Measurements from ENCODE around the gene BAMBI.

DNA sequence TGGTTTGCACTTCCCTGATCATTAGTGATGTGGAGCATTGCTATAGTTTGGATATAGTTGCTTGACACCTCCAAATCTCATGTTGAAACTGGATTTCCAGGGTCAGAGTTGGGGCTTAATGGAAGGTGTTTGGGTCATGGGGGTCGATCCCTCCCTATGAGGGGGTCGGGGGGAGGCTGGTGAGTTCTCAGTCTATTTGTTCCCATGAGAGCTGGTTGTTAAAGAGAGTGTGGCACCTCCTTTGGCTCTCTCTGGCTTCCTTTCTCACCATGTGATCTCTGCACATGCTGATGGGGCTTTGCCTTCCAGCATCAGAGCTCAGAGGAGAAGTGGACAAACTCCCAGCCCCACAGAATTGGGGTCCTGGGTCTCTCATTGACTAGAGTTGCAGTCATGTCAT lies 36.8 kb upstream of the BAMBI start:
- TF ChIP-seq, protein P1, sequence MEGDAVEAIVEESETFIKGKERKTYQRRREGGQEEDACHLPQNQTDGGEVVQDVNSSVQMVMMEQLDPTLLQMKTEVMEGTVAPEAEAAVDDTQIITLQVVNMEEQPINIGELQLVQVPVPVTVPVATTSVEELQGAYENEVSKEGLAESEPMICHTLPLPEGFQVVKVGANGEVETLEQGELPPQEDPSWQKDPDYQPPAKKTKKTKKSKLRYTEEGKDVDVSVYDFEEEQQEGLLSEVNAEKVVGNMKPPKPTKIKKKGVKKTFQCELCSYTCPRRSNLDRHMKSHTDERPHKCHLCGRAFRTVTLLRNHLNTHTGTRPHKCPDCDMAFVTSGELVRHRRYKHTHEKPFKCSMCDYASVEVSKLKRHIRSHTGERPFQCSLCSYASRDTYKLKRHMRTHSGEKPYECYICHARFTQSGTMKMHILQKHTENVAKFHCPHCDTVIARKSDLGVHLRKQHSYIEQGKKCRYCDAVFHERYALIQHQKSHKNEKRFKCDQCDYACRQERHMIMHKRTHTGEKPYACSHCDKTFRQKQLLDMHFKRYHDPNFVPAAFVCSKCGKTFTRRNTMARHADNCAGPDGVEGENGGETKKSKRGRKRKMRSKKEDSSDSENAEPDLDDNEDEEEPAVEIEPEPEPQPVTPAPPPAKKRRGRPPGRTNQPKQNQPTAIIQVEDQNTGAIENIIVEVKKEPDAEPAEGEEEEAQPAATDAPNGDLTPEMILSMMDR (IDR thresholded peaks at IDR 0.05; ENCODE audit: low read length): no peak
- no peak for TF ChIP-seq EZH2 (optimal IDR thresholded peaks at IDR 0.05; ENCODE audit: low read depth, low read length)
